Neural cell (in vitro differentiated cells): ENCODE data around the gene PPP2CA. TPM values are rescaled to one million over a fixed set of nuclear protein-coding genes. Genes with fewer than 3 reads are reported as not detected.
"Not testable (repeated sequence)": the region's sequence is repeated elsewhere in the genome, so short reads cannot be mapped to it uniquely, and the experiment has no call there.

ENCODE experiments used
- H2AFZ ChIP-seq: fragments of 200-600, 300-800 bp; sonication (generic), shearing (Covaris generic); 2 replicates; pipeline ENCODE4 v1.6.0; 2014; ENCODE audit warnings: low read depth, mild to moderate bottlenecking, antibody characterized with exemption, low read length, moderate library complexity
- H3F3A ChIP-seq: fragments of 200-600 bp; shearing (Covaris generic); 2 replicates; pipeline ENCODE4 v1.6.1; 2016; ENCODE audit warnings: mild to moderate bottlenecking, moderate library complexity, mixed read lengths, antibody characterized with exemption, low read length; ENCODE audit not compliant: insufficient read depth, poor library complexity, severe bottlenecking
- H3K27ac ChIP-seq: fragments of 200-600, 300-800 bp; sonication (generic), shearing (Covaris generic); 2 replicates; pipeline ENCODE4 v1.5.1; 2014; ENCODE audit warnings: mild to moderate bottlenecking, low read length, moderate library complexity
- H3K27me3 ChIP-seq: fragments of 300-800, 200-600 bp; sonication (generic), shearing (Covaris generic); 2 replicates; pipeline ENCODE4 v1.6.0; 2014; ENCODE audit warnings: mild to moderate bottlenecking, low read depth, low read length, moderate library complexity; ENCODE audit not compliant: insufficient read depth
- H3K36me3 ChIP-seq: fragments of 300-800, 200-600 bp; sonication (generic), shearing (Covaris generic); 2 replicates; pipeline ENCODE4 v1.5.1; 2014; ENCODE audit warnings: mild to moderate bottlenecking, antibody characterized with exemption, low read length, moderate library complexity; ENCODE audit not compliant: insufficient read depth
- H3K4me2 ChIP-seq: fragments of 300-800, 200-600 bp; sonication (generic), shearing (Covaris generic); 2 replicates; pipeline ENCODE4 v1.6.0; 2014; ENCODE audit warnings: mild to moderate bottlenecking, low read length
- H3K4me3 ChIP-seq: fragments of 300-800, 200-600 bp; sonication (generic), shearing (Covaris generic); 2 replicates; pipeline ENCODE4 v1.5.1; 2014; ENCODE audit warnings: mild to moderate bottlenecking, low read length, moderate library complexity
- H3K79me2 ChIP-seq: fragments of 200-600 bp; shearing (Covaris generic); replicated peaks from 2 replicates; pipeline ENCODE4 v1.6.0; 2014; ENCODE audit warnings: mild to moderate bottlenecking, low read length, moderate library complexity; ENCODE audit not compliant: insufficient read depth
- H3K9ac ChIP-seq: fragments of 300-800, 200-600 bp; sonication (generic), shearing (Covaris generic); 2 replicates; pipeline ENCODE4 v1.6.1; 2016; ENCODE audit warnings: mild to moderate bottlenecking, low read length, mixed read lengths
- H3K9me2 ChIP-seq: fragments of 200-600 bp; shearing (Covaris generic); 2 replicates; pipeline ENCODE4 v1.6.1; 2016; ENCODE audit warnings: mild to moderate bottlenecking, low read length, mixed read lengths; ENCODE audit not compliant: insufficient read depth
- H3K9me3 ChIP-seq: fragments of 200-600, 300-800 bp; sonication (generic), shearing (Covaris generic); 2 replicates; pipeline ENCODE4 v1.6.1; 2016; ENCODE audit warnings: mild to moderate bottlenecking, mixed run types, low read length, moderate library complexity, mixed read lengths
- H4K20me1 ChIP-seq: fragments of 200-600 bp; shearing (Covaris generic); 2 replicates; pipeline ENCODE4 v1.6.1; 2016; ENCODE audit warnings: mild to moderate bottlenecking, mixed run types; ENCODE audit not compliant: insufficient read depth
- EP300 ChIP-seq: fragments of 450-650 bp; conservative IDR thresholded peaks from 2 replicates; pipeline ENCODE4 v1.6.1; 2014; ENCODE audit warnings: antibody characterized with exemption, mild to moderate bottlenecking, moderate library complexity; ENCODE audit not compliant: poor library complexity, severe bottlenecking
- EZH2 ChIP-seq: fragments of 200-600, 300-800 bp; shearing (Covaris generic), sonication (generic); IDR thresholded peaks from 2 replicates; pipeline ENCODE4 v1.6.1; 2014; ENCODE audit warnings: antibody characterized with exemption, low read length, borderline replicate concordance, mild to moderate bottlenecking; ENCODE audit not compliant: insufficient read depth, poor library complexity, severe bottlenecking
- MXI1 ChIP-seq: fragments of 450-650 bp; conservative IDR thresholded peaks from 2 replicates; pipeline ENCODE4 v1.6.1; 2014; ENCODE audit warnings: antibody characterized with exemption, mild to moderate bottlenecking; ENCODE audit not compliant: poor library complexity, severe bottlenecking
- POLR2AphosphoS5 ChIP-seq: IDR thresholded peaks from 2 replicates; pipeline ENCODE4 v1.6.1; 2012
- RAD21 ChIP-seq: fragments of 450-650 bp; conservative IDR thresholded peaks from 2 replicates; pipeline ENCODE4 v1.6.1; 2014; ENCODE audit warnings: antibody characterized with exemption, mild to moderate bottlenecking, moderate library complexity
- REST ChIP-seq: IDR thresholded peaks from 2 replicates; pipeline ENCODE4 v1.6.1; 2012; ENCODE audit warnings: borderline replicate concordance
- SMC3 ChIP-seq: fragments of 450-650 bp; conservative IDR thresholded peaks from 2 replicates; pipeline ENCODE4 v1.6.1; 2014; ENCODE audit warnings: antibody characterized with exemption, mild to moderate bottlenecking, moderate library complexity; ENCODE audit not compliant: poor library complexity
- TAF1 ChIP-seq: IDR thresholded peaks from 2 replicates; pipeline ENCODE4 v1.6.1; 2012; ENCODE audit warnings: low read depth
- polyA plus RNA-seq: library from polyadenylated mRNA; depleted of rRNA; stranded (reverse); fragments of >200 nt; gene quantifications from 2 replicates; pipeline ENCODE4 v1.2.3, GENCODE V29; 2014
- TF ChIP-seq, protein P1 (sequence below): fragments of 450-650 bp; IDR thresholded peaks from 2 replicates; pipeline ENCODE4 v1.5.1; 2014; ENCODE audit warnings: antibody characterized with exemption, mild to moderate bottlenecking, moderate library complexity; ENCODE audit not compliant: poor library complexity, severe bottlenecking

Gene PPP2CA
- polyA plus RNA-seq, 1 donor from 2014 or later: 251 TPM

DNA sequence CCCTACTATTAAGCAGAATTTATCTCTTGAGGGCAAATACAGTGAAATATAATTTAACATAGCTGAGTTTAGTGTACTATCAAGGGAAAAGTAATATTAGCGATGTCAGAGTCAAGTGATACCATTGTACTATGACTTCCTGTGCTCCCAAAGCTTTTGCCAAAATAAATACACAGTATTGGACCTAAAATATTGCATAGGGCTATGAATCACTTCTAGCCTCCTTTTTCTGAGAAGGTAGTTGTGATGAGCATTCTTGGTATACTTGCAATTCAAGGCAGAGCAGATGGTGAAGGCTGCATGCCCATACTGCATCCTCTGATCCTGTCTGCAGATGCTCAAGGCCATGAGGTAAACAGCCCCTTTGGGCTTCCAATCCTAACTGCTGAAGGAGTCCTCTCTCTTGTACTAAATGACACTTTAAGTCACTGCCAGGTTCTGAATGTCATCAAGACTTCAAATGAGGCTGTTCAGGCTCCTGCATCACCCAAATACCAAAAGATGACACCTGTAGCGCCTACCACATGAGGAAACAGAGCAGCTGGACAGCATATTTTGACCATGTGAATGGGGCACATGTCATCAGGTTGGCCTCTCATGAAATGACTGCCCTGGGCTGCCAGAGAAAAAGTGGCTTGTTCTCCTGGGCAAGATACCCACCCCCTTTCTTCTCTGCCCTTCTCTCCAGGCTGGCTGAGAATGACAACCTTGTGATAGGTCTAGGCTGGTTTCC is 29.7 kb upstream of the PPP2CA start:
- Histone ChIP-seq H3K9ac (no peak overlapping the region), H3K27ac (no peak overlapping the region), H4K20me1 (no peaks in the 10 kb centered on the region), H3K79me2 (no peaks in the 10 kb centered on the region), H3K36me3 (no peaks in the 10 kb centered on the region), H3K4me3 (no peak overlapping the region), H3K27me3 (no peaks in the 10 kb centered on the region), H3K9me2 (no peaks in the 10 kb centered on the region), H2AFZ (no peak overlapping the region), H3K9me3 (no peaks in the 10 kb centered on the region), H3F3A (no peaks in the 10 kb centered on the region), H3K4me2 (no peak overlapping the region)
- TF ChIP-seq MXI1: no peak
- no peak for TF ChIP-seq SMC3
- TF ChIP-seq POLR2AphosphoS5: no peak
- TF ChIP-seq TAF1: no peak
- TF ChIP-seq REST: no peak
- TF ChIP-seq RAD21: no peak
- TF ChIP-seq EP300: no peak
- TF ChIP-seq EZH2: no peak
- TF ChIP-seq, protein P1, sequence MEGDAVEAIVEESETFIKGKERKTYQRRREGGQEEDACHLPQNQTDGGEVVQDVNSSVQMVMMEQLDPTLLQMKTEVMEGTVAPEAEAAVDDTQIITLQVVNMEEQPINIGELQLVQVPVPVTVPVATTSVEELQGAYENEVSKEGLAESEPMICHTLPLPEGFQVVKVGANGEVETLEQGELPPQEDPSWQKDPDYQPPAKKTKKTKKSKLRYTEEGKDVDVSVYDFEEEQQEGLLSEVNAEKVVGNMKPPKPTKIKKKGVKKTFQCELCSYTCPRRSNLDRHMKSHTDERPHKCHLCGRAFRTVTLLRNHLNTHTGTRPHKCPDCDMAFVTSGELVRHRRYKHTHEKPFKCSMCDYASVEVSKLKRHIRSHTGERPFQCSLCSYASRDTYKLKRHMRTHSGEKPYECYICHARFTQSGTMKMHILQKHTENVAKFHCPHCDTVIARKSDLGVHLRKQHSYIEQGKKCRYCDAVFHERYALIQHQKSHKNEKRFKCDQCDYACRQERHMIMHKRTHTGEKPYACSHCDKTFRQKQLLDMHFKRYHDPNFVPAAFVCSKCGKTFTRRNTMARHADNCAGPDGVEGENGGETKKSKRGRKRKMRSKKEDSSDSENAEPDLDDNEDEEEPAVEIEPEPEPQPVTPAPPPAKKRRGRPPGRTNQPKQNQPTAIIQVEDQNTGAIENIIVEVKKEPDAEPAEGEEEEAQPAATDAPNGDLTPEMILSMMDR: no peak

DNA sequence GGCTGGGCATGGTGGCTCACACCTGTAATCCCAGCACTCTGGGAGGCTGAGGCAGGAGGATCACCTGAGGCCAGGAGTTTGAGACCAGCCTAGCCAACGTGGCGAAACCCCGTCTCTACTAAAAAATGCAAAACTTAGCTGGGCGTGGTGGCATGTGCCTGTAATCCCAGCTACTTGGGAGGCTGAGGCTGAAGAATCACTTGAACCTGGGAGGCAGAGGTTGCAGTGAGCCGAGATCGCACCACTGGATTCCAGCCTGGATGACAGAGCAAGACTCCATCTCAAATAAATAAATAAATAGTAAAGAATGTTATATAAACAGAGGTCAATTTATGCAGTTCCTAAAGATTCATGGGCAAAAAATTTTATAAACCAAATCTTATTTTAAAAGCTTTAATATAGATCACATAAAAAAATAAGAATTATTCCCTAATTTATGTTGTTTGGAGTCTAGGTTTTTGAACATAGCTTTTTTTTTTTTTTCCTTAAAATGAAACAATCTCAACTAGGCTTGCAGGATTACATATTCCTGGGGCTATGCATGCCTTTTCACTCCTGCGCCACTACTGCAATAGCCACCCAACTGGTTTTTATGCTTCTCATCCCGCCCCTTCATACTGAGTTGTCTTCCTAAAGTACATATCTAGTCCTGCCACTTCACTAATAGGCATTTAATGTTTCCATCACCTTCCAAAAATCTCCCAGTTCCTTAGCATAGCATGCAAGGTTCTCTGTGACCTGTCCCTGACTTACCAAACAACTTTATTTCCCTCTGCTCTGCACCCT is 27.7 kb upstream of the PPP2CA start:
- not testable (repeated sequence) for H3K9me2 ChIP-seq, H4K20me1 ChIP-seq, H3F3A ChIP-seq, H3K27me3 ChIP-seq, H3K4me2 ChIP-seq, H3K79me2 ChIP-seq, H3K4me3 ChIP-seq, H3K9ac ChIP-seq, H3K9me3 ChIP-seq, H3K36me3 ChIP-seq, H2AFZ ChIP-seq, H3K27ac ChIP-seq
